GM06990 (cell line): Measurements from ENCODE around the gene SV2B.

Source experiments
- DNase-seq: peaks from one replicate; pipeline ENCODE4 v3.0.0-alpha.2; 2011; ENCODE audit not compliant: insufficient read length; ENCODE audit errors: extremely low read depth
- H3K27me3 ChIP-seq: replicated peaks from 2 replicates; pipeline ENCODE4 v1.6.0; 2011; ENCODE audit warnings: low read length; ENCODE audit not compliant: control insufficient read depth, insufficient read depth
- H3K36me3 ChIP-seq: 2 replicates; pipeline ENCODE4 v1.5.1; 2011; ENCODE audit warnings: low read length; ENCODE audit not compliant: control insufficient read depth, insufficient read depth
- H3K4me3 ChIP-seq: replicated peaks from 2 replicates; pipeline ENCODE4 v1.5.1; 2011; ENCODE audit warnings: low read depth, mild to moderate bottlenecking, control low read depth, low read length
- CTCF ChIP-seq: IDR thresholded peaks from 2 replicates; pipeline ENCODE4 v1.5.1; 2011; ENCODE audit warnings: low read length, control low read depth, mild to moderate bottlenecking, inconsistent platforms; ENCODE audit not compliant: insufficient read depth, poor library complexity, severe bottlenecking

The SV2B gene

GRCh38 chr15:91099995-91100813 is at the start of gene SV2B:
Gene SV2B (plus strand): TSS chr15:91100257. CDS start chr15:91226264, 126,007 bp downstream.
- Histone ChIP-seq H3K36me3 (no peaks in the 10 kb centered on the region), H3K27me3 (no peaks in the 10 kb centered on the region; the same call in 1 of the 2 replicates), H3K4me3 (peak within 1 kb of the TSS; percentile 71)
- peak; percentile 70 for DNase-seq
- TF ChIP-seq CTCF = no peak

GRCh38 chr15:91051248-91051647 is 48.8 kb upstream of the SV2B start:
- Histone ChIP-seq H3K4me3 (no peak overlapping the region), H3K36me3 (no peaks in the 10 kb centered on the region), H3K27me3 (no peaks in the 10 kb centered on the region; the same call in 1 of the 2 replicates)
- no peak for DNase-seq
- TF ChIP-seq CTCF = no peak

GRCh38 chr15:91054816-91055215 is 45.2 kb upstream of the SV2B start:
- TF ChIP-seq CTCF = no peak
- DNase-seq = no peak
- no peak overlapping the region for H3K4me3 ChIP-seq
- no peaks in the 10 kb centered on the region; the same call in none of the 2 replicates for H3K27me3 ChIP-seq
- no peaks in the 10 kb centered on the region for H3K36me3 ChIP-seq

GRCh38 chr15:91055548-91056331 is 44.3 kb upstream of the SV2B start:
- no peak overlapping the region for H3K4me3 ChIP-seq
- TF ChIP-seq CTCF = peak; percentile 79
- no peak for DNase-seq
- H3K27me3 ChIP-seq = no peaks in the 10 kb centered on the region; the same call in none of the 2 replicates
- H3K36me3 ChIP-seq = no peaks in the 10 kb centered on the region

- no peaks in the 10 kb centered on the region for H3K36me3 ChIP-seq
- no peak for TF ChIP-seq CTCF
- no peaks in the 10 kb centered on the region; the same call in 1 of the 2 replicates for H3K27me3 ChIP-seq
- DNase-seq = no peak
- H3K4me3 ChIP-seq = no peak overlapping the region
Measured at GRCh38 chr15:91061230-91061629, 38.8 kb upstream of the SV2B start.
